Colonic mucosa (tissue), 4 donors: ENCODE results near the gene WAPL. TPM values are rescaled to one million over a fixed set of nuclear protein-coding genes. Genes with fewer than 3 reads are reported as not detected.
"Not testable (repeated sequence)": the region's sequence is repeated elsewhere in the genome, so short reads cannot be mapped to it uniquely, and the experiment has no call there.

ENCODE experiments used
- DNase-seq: peaks from one replicate; pipeline ENCODE4 v3.0.0-alpha.2; 2020
- H3K27ac ChIP-seq: fragments of 200-600 bp; one replicate; pipeline ENCODE4 v1.8.0; 2021
- H3K27me3 ChIP-seq: fragments of 200-600 bp; one replicate; pipeline ENCODE4 v1.8.0; 2021
- H3K36me3 ChIP-seq: fragments of 200-600 bp; one replicate; pipeline ENCODE4 v1.8.0; 2021
- H3K4me1 ChIP-seq: fragments of 200-600 bp; one replicate; pipeline ENCODE4 v1.8.0; 2021; ENCODE audit warnings: mild to moderate bottlenecking
- H3K4me3 ChIP-seq: fragments of 200-600 bp; one replicate; pipeline ENCODE4 v1.8.0; 2021
- H3K9ac ChIP-seq, 2 donors: one replicate each; pipeline ENCODE4 v1.7.0; 2013; ENCODE audit warnings: control low read depth in 2 of 2, low read depth in 2 of 2, low read length in 2 of 2
- H3K9me3 ChIP-seq: fragments of 200-600 bp; one replicate; pipeline ENCODE4 v1.8.0; 2021
- CTCF ChIP-seq: fragments of 200-600 bp; IDR thresholded peaks from one replicate; pipeline ENCODE4 v1.8.0; 2022; ENCODE audit warnings: antibody characterized with exemption, mild to moderate bottlenecking
- intact Hi-C: fragments of 100-400 bp; cut with DNase I; formaldehyde crosslinking; loops from one replicate; pipeline ENCODE4 v1.14.1; 2022
- total RNA-seq, 2 donors: library from RNA; stranded (reverse); fragmentation: NEBNext Ultra II Directional in 1 of 2; extraction: Animal tissue kit (Norgen Biotek cat#: 25700) in 1 of 2; gene quantifications; one replicate each; pipeline ENCODE4 v1.2.1, GENCODE V29; 2021
- donor health status: healthy.
- donor health status: DM: no; HTN: no; CAD: no.
- donor health status: DM: no; HTN: no; CAD: no.

The WAPL gene
- total RNA-seq, 2 donors from 2014 or later = 32.7 to 33.9 TPM

- intact Hi-C loops = no loop called here
- Histone ChIP-seq H3K36me3 (no peaks in the 10 kb centered on the region), H3K9me3 (no peaks in the 10 kb centered on the region), H3K27me3 (no peaks in the 10 kb centered on the region), H3K4me1 (peaks cover 4% of the 10 kb centered on the region), H3K27ac (no peak overlapping the region), H3K4me3 (peak overlapping the region; percentile 49), H3K9ac (no peak overlapping the region)
- no peak for DNase-seq
- TF ChIP-seq CTCF = no peak
Measured at GRCh38 chr10:86536294-86536861, 14.8 kb upstream of the WAPL start.

- no peaks in the 10 kb centered on the region for H3K9me3 ChIP-seq
- H3K4me3 ChIP-seq = peak overlapping the region; percentile 49
- H3K36me3 ChIP-seq = no peaks in the 10 kb centered on the region
- peak overlapping the region; percentile 53 for H3K27ac ChIP-seq
- intact Hi-C loops = no loop called here
- peaks cover 4% of the 10 kb centered on the region for H3K4me1 ChIP-seq
- no peaks in the 10 kb centered on the region for H3K27me3 ChIP-seq
- peak; percentile 89 for DNase-seq
- no peak for TF ChIP-seq CTCF
- peak overlapping the region; percentile 61 to 62 for H3K9ac ChIP-seq
Measured at GRCh38 chr10:86535132-86535882, 13.7 kb upstream of the WAPL start.

GRCh38 chr10:86533328-86533727 is 11.7 kb upstream of the WAPL start:
- Histone ChIP-seq H3K36me3 (no peaks in the 10 kb centered on the region), H3K9ac (no peak overlapping the region), H3K27me3 (no peaks in the 10 kb centered on the region), H3K4me1 (peaks cover 4% of the 10 kb centered on the region), H3K9me3 (no peaks in the 10 kb centered on the region), H3K4me3 (no peak overlapping the region), H3K27ac (no peak overlapping the region)
- TF ChIP-seq CTCF = no peak
- DNase-seq = no peak
- intact Hi-C loops = no loop called here

GRCh38 chr10:86528736-86529135 is 7.1 kb upstream of the WAPL start:
- intact Hi-C loops, H3K9ac ChIP-seq, H3K4me1 ChIP-seq, H3K4me3 ChIP-seq, DNase-seq, H3K9me3 ChIP-seq, H3K27ac ChIP-seq, H3K36me3 ChIP-seq, H3K27me3 ChIP-seq: not testable (repeated sequence)

GRCh38 chr10:86526606-86527005 is 5.0 kb upstream of the WAPL start:
- Histone ChIP-seq H3K9ac (no peak overlapping the region), H3K4me1 (peaks cover 7% of the 10 kb centered on the region), H3K9me3 (no peaks in the 10 kb centered on the region), H3K27ac (no peak overlapping the region), H3K27me3 (no peaks in the 10 kb centered on the region), H3K4me3 (no peak overlapping the region), H3K36me3 (no peaks in the 10 kb centered on the region)
- DNase-seq = no peak
- intact Hi-C loops = no loop called here
- TF ChIP-seq CTCF = no peak

- H3K9ac ChIP-seq, intact Hi-C loops, H3K27me3 ChIP-seq, DNase-seq, H3K4me1 ChIP-seq, H3K4me3 ChIP-seq, H3K27ac ChIP-seq, H3K36me3 ChIP-seq, H3K9me3 ChIP-seq: not testable (repeated sequence)
Measured at GRCh38 chr10:86525713-86526112, 4.1 kb upstream of the WAPL start.
